Measurements from ENCODE around the gene SLC9A1.

SLC9A1 gene

GRCh38 chr1:27065999-27066630 lies 88.8 kb downstream of the SLC9A1 start:
- Histone ChIP-seq H3K27me3 (ENCODE audit: insufficient read depth, low read depth) (no peaks in the 10 kb centered on the region; the same call in 1 of the 2 replicates), H3K4me1 (ENCODE audit: low read depth, poor library complexity, severe bottlenecking) (no peaks in the 10 kb centered on the region), H3K27ac (no peak overlapping the region), H4K20me1 (ENCODE audit: insufficient read depth) (no peaks in the 10 kb centered on the region), H3K4me3 (IDR thresholded peaks at IDR 0.05; ENCODE audit: insufficient read depth, low read depth, low read length) (no peak overlapping the region), H3K79me2 (ENCODE audit: insufficient read depth, low read depth) (no peaks in the 10 kb centered on the region), H3K9ac (no peak overlapping the region), H2AFZ (ENCODE audit: low read depth) (no peak overlapping the region), H3K4me2 (no peak overlapping the region), H3K36me3 (ENCODE audit: insufficient read depth) (no peaks in the 10 kb centered on the region)
- TF ChIP-seq CTCF (conservative IDR thresholded peaks at IDR 0.05; ENCODE audit: low read depth, low read length), result no peak

GRCh38 chr1:27060891-27061290 lies 94.0 kb downstream of the SLC9A1 start:
- no peaks in the 10 kb centered on the region for H4K20me1 ChIP-seq (ENCODE audit: insufficient read depth)
- peaks cover 2% of the 10 kb centered on the region; the same call in 1 of the 2 replicates for H3K27me3 ChIP-seq (ENCODE audit: insufficient read depth, low read depth)
- no peaks in the 10 kb centered on the region for H3K79me2 ChIP-seq (ENCODE audit: insufficient read depth, low read depth)
- no peak overlapping the region for H3K4me2 ChIP-seq
- TF ChIP-seq CTCF (conservative IDR thresholded peaks at IDR 0.05; ENCODE audit: low read depth, low read length), result no peak
- H3K27ac ChIP-seq, result no peak overlapping the region
- no peak overlapping the region for H3K4me3 ChIP-seq (IDR thresholded peaks at IDR 0.05; ENCODE audit: insufficient read depth, low read depth, low read length)
- no peak overlapping the region for H2AFZ ChIP-seq (ENCODE audit: low read depth)
- H3K9ac ChIP-seq, result no peak overlapping the region
- H3K36me3 ChIP-seq (ENCODE audit: insufficient read depth), result no peaks in the 10 kb centered on the region
- H3K4me1 ChIP-seq (ENCODE audit: low read depth, poor library complexity, severe bottlenecking), result no peaks in the 10 kb centered on the region

GRCh38 chr1:27058966-27059669 lies 95.8 kb downstream of the SLC9A1 start:
- Histone ChIP-seq H3K9ac (no peak overlapping the region), H3K79me2 (ENCODE audit: insufficient read depth, low read depth) (no peaks in the 10 kb centered on the region), H3K36me3 (ENCODE audit: insufficient read depth) (no peaks in the 10 kb centered on the region), H2AFZ (ENCODE audit: low read depth) (no peak overlapping the region), H4K20me1 (ENCODE audit: insufficient read depth) (no peaks in the 10 kb centered on the region), H3K27me3 (ENCODE audit: insufficient read depth, low read depth) (peaks cover 2% of the 10 kb centered on the region; the same call in 1 of the 2 replicates), H3K4me1 (ENCODE audit: low read depth, poor library complexity, severe bottlenecking) (no peaks in the 10 kb centered on the region), H3K4me2 (no peak overlapping the region), H3K4me3 (IDR thresholded peaks at IDR 0.05; ENCODE audit: insufficient read depth, low read depth, low read length) (no peak overlapping the region), H3K27ac (no peak overlapping the region)
- TF ChIP-seq CTCF (conservative IDR thresholded peaks at IDR 0.05; ENCODE audit: low read depth, low read length), result no peak

- Histone ChIP-seq H4K20me1 (ENCODE audit: insufficient read depth) (no peaks in the 10 kb centered on the region), H3K4me3 (IDR thresholded peaks at IDR 0.05; ENCODE audit: insufficient read depth, low read depth, low read length) (no peak overlapping the region), H3K27ac (no peak overlapping the region), H3K9ac (no peak overlapping the region), H3K27me3 (ENCODE audit: insufficient read depth, low read depth) (peaks cover 2% of the 10 kb centered on the region; the same call in 1 of the 2 replicates), H3K79me2 (ENCODE audit: insufficient read depth, low read depth) (no peaks in the 10 kb centered on the region), H3K36me3 (ENCODE audit: insufficient read depth) (no peaks in the 10 kb centered on the region), H2AFZ (ENCODE audit: low read depth) (no peak overlapping the region), H3K4me2 (no peak overlapping the region), H3K4me1 (ENCODE audit: low read depth, poor library complexity, severe bottlenecking) (no peaks in the 10 kb centered on the region)
- no peak for TF ChIP-seq CTCF (conservative IDR thresholded peaks at IDR 0.05; ENCODE audit: low read depth, low read length)
Measured at GRCh38 chr1:27057801-27058625, 96.9 kb downstream of the SLC9A1 start.
